HG03025 (cell line): ENCODE results near the gene STX12.

ENCODE experiments used
- ATAC-seq: cut with Tn5 transposase; IDR thresholded peaks from one replicate; pipeline ENCODE4 v1.9.1; 2021; ENCODE audit warnings: mild to moderate bottlenecking, moderate library complexity; ENCODE audit not compliant: unreplicated experiment, low FRiP score

STX12 gene

DNA sequence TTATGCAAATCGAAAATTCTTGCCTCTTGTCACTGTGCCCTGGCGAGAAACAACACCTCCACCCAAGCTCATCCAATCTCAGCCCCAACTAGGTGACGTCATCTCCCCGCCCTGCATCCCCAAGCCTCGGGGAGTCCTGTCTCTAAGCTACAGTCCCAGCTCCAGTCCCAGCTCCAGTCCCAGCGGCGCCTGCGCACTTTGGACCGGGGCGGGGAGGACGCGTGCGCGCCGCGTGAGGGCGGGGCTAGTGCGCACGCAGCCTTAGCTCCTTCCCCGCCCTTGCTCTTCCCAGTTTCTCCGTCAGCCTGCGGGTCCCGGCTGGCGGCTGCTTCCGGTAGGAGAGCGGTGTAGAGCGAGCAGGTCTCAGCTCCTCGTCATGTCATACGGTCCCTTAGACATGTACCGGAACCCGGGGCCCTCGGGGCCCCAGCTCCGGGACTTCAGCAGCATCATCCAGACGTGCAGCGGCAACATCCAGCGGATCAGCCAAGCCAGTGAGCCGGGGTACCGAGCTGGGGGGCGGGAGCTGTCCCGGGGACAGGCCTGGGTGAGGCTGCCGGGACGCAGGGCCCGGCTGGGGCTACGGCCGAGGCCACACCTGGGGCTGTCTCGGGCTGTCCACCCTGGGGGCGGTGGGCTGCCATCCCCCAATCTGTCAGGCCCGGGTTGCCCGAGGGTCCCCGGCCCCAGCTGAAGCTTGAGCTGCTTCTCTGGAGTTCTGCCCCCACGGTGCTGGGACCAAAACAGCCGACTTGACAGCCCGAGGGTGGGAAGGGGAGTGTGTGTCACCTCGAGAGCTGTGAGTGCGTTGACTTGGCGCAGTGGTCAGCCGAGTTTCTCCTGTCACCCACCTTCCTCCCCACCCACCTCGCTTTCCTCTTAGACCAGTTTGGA, at the start of gene STX12:
TSS of gene STX12 (plus strand) at position 288 of the 894 bp plus-strand sequence. CDS start at position 377, 89 bp downstream.
- peak; percentile 78 for ATAC-seq

DNA sequence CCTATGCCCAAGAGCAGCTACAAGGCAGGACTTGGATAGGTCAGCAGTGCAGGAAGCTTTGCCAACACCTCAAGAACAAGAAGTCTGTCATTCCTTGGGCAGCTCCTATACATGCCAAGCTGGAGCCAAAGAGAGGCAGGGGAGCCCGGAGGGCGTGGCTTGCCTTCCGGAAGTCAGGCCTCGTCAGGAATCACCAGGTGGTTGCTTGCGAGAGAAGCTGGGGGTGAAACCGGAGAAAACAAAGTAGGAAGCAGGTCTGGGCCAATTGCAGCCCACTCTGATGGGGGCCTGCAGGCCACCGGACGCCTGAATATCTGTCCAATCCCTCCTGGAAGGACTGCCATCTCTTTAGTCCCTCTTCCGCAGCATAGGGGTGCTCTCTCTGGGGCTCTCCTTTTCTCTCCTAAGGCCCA, 48.1 kb upstream of the STX12 start:
- no peak for ATAC-seq

- ATAC-seq, result peak; percentile 91
These were observed 47.4 kb upstream of the STX12 start, which contains the start of gene FAM76A for GRCh38 chr1:27725374-27726172. Gene FAM76A (plus strand): TSS chr1:27725961. CDS start chr1:27726081, 120 bp downstream.

DNA sequence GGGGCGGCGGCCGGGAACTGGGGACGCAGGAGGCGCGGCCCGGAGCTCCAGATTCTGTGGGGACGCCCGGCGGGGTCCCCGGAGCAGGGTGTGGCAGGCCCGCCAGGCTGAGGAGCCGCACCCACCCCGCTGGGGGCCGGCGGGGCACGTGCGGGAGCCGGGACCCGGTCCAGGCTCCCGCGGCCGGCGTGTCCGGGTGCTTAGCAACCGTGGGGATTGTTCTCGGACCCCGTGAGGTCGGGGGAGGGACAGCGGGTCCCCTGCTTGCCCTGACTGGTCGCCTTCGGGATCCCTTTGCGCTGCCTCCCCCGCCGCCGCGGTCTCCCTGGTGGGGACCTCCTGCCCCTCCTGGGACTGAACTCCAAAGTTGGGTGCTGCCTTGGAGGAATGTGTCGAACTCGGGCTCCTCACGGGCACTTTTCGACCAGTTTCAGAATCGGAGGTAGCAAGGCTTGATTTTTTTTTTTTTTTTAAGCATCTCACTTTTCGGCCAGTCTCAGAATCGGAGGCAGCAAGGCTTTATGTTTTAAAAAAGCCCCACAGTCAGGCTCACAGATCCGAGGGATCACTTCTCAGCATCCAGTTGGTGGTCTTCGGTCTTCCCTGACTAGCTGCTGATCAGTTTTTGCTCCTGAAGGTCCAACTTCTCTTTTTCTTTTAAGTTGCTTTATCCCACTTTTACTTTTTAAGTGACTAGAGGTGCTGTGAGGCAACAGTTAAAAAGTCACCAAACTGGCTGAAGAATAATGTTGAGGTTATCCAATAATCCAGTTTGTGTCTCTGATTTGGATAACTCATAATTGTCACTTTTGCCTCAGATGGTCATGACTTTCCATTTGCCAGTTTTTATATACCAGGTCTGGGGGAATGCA, 46.6 kb upstream of the STX12 start:
- peak; percentile 21 for ATAC-seq

DNA sequence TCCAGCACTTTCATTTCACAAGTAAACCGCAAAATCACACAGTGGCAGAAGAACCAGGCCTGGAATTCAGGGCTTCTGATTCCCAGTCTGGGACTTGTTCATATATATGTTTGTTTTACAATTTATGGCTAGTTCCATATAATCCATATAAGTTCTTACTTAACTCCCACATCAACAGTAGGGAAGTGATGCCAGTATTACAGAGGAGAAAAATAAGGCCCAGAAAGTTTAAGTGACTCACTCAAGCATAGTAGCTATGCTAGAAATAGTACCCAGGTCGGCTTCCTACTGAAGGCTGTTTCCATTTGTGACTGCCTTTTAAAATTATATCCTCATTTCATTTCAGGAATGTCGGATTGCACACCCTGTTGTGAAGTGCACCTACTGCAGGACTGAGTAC, 45.9 kb upstream of the STX12 start:
- no peak for ATAC-seq

DNA sequence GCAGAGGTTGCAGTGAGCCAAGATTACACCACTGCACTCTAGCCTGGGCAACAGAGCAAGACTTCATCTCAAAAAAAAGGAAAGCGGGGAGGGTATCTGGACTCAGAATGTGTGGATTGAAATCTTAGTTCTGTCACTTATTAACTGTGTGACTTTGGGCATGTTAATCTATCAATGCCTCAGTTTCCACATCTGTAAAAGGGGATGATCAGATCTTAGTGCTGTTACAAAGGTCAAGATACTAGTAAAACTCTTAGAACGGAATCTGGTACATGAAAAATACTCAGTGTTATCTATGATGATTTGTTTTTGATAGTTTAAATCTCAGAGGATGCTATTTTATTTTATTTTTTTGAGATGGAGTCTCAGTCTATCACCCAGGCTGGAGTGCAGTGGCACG, 36.8 kb upstream of the STX12 start:
- no peak for ATAC-seq

DNA sequence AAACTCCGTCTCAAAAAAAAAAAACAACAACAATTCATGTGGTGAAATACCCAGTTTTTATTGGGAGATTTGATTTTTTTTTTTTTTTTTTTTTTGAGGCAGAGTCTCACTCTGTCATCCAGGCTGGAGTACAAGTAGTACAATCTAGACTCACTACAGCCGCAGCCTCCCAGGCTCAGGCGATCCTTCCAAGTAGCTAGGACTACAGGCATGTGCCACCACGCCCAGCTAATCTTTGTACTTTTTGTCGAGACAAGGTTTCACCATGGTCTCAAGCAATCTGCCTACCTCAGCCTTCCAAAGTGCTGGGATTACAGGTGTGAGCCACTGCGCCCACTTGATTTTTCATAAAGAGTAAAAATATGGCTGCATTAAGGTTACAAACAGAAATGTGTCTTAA, 31.9 kb upstream of the STX12 start:
- no peak for ATAC-seq

- ATAC-seq, result no peak
These were observed 28.5 kb upstream of the STX12 start for GRCh38 chr1:27744556-27744955.

DNA sequence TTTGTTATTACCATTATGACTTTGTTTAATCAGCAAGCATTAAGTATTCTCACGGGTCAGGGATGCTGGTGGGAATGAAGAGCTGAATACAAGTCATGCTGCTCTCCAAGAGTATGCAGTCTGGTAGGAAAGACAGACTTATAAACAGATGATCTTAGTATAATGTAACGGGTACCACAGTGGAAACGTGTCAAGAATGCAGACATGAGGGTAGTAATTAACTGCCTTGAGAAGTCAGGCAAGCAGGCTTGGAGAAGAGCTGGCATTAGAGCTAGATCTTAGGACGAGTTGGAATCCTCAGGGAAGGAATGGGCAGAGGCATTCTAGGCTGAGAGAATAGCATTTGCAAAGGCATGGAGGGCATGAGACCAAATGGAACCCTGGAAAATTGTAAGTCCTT, 27.6 kb upstream of the STX12 start:
- no peak for ATAC-seq

DNA sequence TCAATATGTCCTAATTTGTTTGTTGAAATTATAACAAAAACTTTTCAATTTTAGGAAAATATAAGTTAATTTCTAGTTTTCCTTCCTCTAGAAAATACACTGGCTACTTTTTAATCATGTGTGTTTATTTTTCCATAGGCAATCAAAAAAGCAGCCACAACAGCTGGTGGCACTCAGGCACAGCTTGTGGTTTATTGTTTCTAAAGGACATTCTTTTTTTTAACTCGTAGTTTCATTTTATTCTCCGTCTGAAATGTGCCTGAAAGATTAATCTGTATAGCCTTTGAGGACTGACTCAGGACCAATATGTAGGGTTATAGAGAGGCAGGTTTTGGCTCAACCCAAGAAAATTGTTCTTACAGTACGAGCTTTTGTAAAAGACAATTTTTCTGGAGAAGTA, 20.7 kb upstream of the STX12 start:
- ATAC-seq, result no peak

- no peak for ATAC-seq
These were observed 17.7 kb upstream of the STX12 start for GRCh38 chr1:27755286-27755685.

GRCh38 chr1:27755865-27756264, 17.2 kb upstream of the STX12 start:
- no peak for ATAC-seq

GRCh38 chr1:27759236-27759635, 13.8 kb upstream of the STX12 start:
- no peak for ATAC-seq

- ATAC-seq, result no peak
These were observed 12.6 kb upstream of the STX12 start for GRCh38 chr1:27760426-27760825.

GRCh38 chr1:27762033-27762432, 11.0 kb upstream of the STX12 start:
- no peak for ATAC-seq

DNA sequence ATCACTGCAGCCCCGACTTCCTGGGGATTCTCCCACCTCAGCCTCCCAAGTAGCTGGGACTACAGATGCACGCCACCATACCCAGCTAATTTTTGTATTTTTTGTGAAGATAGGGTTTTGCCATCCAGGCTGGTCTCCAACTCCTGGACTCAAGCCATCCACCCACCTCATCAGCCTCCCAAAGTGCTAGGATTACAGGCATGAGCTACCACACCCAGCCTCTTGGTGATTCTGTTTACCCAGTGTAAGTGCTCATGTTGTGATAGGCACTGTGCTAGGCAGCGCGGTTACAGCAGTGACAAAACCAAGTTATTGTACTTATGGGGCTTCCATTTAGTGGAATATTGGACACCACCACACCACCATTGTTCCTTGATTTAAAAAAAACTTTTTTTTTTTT, 9.7 kb upstream of the STX12 start:
- ATAC-seq, result no peak

- ATAC-seq, result no peak
These were observed 2.7 kb upstream of the STX12 start for GRCh38 chr1:27770293-27770830.

DNA sequence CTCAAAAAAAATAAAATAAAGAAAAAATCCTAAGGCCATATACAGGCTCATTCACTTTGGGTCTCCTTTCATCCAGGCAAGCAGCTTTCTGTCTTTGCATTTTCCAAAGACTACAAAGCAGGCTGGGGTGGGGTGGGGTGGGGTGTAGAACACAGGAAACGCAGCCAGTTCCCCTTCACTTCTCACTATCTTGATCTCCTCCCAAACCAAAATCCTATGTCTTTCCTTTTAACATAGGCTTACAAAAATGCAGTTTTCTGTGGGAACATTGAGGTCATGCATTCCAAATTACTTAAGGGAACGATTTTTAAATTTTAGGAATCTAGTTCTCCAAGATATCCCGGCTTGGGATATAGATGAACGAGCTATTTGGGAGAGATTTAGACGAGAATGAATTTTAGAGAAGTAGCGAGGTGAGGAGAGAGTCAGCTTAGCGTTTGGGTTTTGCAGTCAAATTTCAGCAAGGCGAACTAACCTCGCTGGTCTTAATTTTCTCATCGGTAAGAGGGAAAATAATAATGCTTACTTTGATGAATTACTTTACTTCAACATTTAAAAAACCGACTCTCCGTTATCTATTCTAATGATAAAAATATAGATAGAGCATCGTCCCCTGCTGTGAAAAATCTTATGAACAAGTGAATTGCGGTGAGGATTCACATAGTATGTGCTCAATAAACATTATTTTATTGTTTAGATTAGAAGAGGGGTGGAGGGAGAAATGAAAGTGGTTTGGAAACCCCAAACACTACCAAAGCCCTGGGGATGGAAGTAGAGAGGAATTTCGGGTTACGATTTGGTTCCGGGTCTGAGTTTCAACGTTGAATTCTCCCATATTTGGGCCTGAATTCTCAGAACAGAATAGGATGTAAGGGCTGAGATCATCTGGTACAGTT, 735 bp upstream of the STX12 start:
- ATAC-seq, result no peak

- peak; percentile 3 for ATAC-seq
These were observed 917 bp downstream of the STX12 start for GRCh38 chr1:27773826-27774445.
